Measurements from ENCODE around the gene ZNF554.

ZNF554 gene

GRCh38 chr19:2802826-2803225 lies 16.8 kb upstream of the ZNF554 start:
- H3K4me1 ChIP-seq (ENCODE audit: low read length): no peaks in the 10 kb centered on the region
- H3K27ac ChIP-seq (ENCODE audit: low read length): no peak overlapping the region
- no peaks in the 10 kb centered on the region for H3K27me3 ChIP-seq (ENCODE audit: low read depth, low read length)
- no peaks in the 10 kb centered on the region for H3K9me3 ChIP-seq (ENCODE audit: insufficient read depth, low read length)
- peaks cover 6% of the 10 kb centered on the region for H4K20me1 ChIP-seq (ENCODE audit: insufficient read depth, low read length)
- H3K36me3 ChIP-seq (replicated peaks; ENCODE audit: low read depth, low read length): peaks cover 79% of the 10 kb centered on the region
- peaks cover 22% of the 10 kb centered on the region; the same call in 1 of the 2 replicates for H3K79me2 ChIP-seq (ENCODE audit: low read length)
- no peak overlapping the region for H3K9ac ChIP-seq (ENCODE audit: low read length)
- no peak overlapping the region for H2AFZ ChIP-seq (ENCODE audit: low read depth, low read length)
- H3K4me3 ChIP-seq (ENCODE audit: low read length): no peak overlapping the region
- no peak for TF ChIP-seq CTCF (IDR thresholded peaks at IDR 0.05; ENCODE audit: low read depth, low read length)
- no peak for TF ChIP-seq EZH2phosphoT487 (IDR thresholded peaks at IDR 0.05; ENCODE audit: low read depth)
- no peak overlapping the region for H3K4me2 ChIP-seq (ENCODE audit: low read length)

GRCh38 chr19:2803486-2804155 lies 16.0 kb upstream of the ZNF554 start:
- peaks cover 20% of the 10 kb centered on the region; the same call in 1 of the 2 replicates for H3K79me2 ChIP-seq (ENCODE audit: low read length)
- H4K20me1 ChIP-seq (ENCODE audit: insufficient read depth, low read length): peaks cover 6% of the 10 kb centered on the region
- H3K36me3 ChIP-seq (replicated peaks; ENCODE audit: low read depth, low read length): peaks cover 81% of the 10 kb centered on the region
- H3K9ac ChIP-seq (ENCODE audit: low read length): no peak overlapping the region
- no peaks in the 10 kb centered on the region for H3K9me3 ChIP-seq (ENCODE audit: insufficient read depth, low read length)
- no peak overlapping the region for H3K4me3 ChIP-seq (ENCODE audit: low read length)
- no peak overlapping the region for H3K4me2 ChIP-seq (ENCODE audit: low read length)
- TF ChIP-seq EZH2phosphoT487 (IDR thresholded peaks at IDR 0.05; ENCODE audit: low read depth) (no peak), CTCF (IDR thresholded peaks at IDR 0.05; ENCODE audit: low read depth, low read length) (no peak)
- H2AFZ ChIP-seq (ENCODE audit: low read depth, low read length): no peak overlapping the region
- no peaks in the 10 kb centered on the region for H3K4me1 ChIP-seq (ENCODE audit: low read length)
- H3K27ac ChIP-seq (ENCODE audit: low read length): no peak overlapping the region
- H3K27me3 ChIP-seq (ENCODE audit: low read depth, low read length): no peaks in the 10 kb centered on the region

- no peaks in the 10 kb centered on the region for H3K27me3 ChIP-seq (ENCODE audit: low read depth, low read length)
- peaks cover 85% of the 10 kb centered on the region for H3K36me3 ChIP-seq (replicated peaks; ENCODE audit: low read depth, low read length)
- H3K4me2 ChIP-seq (ENCODE audit: low read length): no peak overlapping the region
- no peaks in the 10 kb centered on the region for H3K4me1 ChIP-seq (ENCODE audit: low read length)
- H3K4me3 ChIP-seq (ENCODE audit: low read length): no peak overlapping the region
- H2AFZ ChIP-seq (ENCODE audit: low read depth, low read length): no peak overlapping the region
- H3K9me3 ChIP-seq (ENCODE audit: insufficient read depth, low read length): no peaks in the 10 kb centered on the region
- TF ChIP-seq CTCF (IDR thresholded peaks at IDR 0.05; ENCODE audit: low read depth, low read length): no peak
- TF ChIP-seq EZH2phosphoT487 (IDR thresholded peaks at IDR 0.05; ENCODE audit: low read depth): no peak
- H3K27ac ChIP-seq (ENCODE audit: low read length): no peak overlapping the region
- H4K20me1 ChIP-seq (ENCODE audit: insufficient read depth, low read length): peaks cover 6% of the 10 kb centered on the region
- peaks cover 19% of the 10 kb centered on the region; the same call in 1 of the 2 replicates for H3K79me2 ChIP-seq (ENCODE audit: low read length)
- H3K9ac ChIP-seq (ENCODE audit: low read length): no peak overlapping the region
Observed at GRCh38 chr19:2804156-2805004, 15.3 kb upstream of the ZNF554 start.

GRCh38 chr19:2805261-2805900 lies 14.3 kb upstream of the ZNF554 start:
- Histone ChIP-seq H3K9me3 (ENCODE audit: insufficient read depth, low read length) (no peaks in the 10 kb centered on the region), H3K9ac (ENCODE audit: low read length) (no peak overlapping the region), H3K4me3 (ENCODE audit: low read length) (no peak overlapping the region), H4K20me1 (ENCODE audit: insufficient read depth, low read length) (peaks cover 6% of the 10 kb centered on the region), H3K4me2 (ENCODE audit: low read length) (no peak overlapping the region), H3K27ac (ENCODE audit: low read length) (no peak overlapping the region), H3K27me3 (ENCODE audit: low read depth, low read length) (no peaks in the 10 kb centered on the region), H3K79me2 (ENCODE audit: low read length) (peaks cover 19% of the 10 kb centered on the region; the same call in 1 of the 2 replicates), H2AFZ (ENCODE audit: low read depth, low read length) (no peak overlapping the region), H3K36me3 (replicated peaks; ENCODE audit: low read depth, low read length) (peaks cover 85% of the 10 kb centered on the region), H3K4me1 (ENCODE audit: low read length) (no peaks in the 10 kb centered on the region)
- TF ChIP-seq EZH2phosphoT487 (IDR thresholded peaks at IDR 0.05; ENCODE audit: low read depth) (no peak), CTCF (IDR thresholded peaks at IDR 0.05; ENCODE audit: low read depth, low read length) (no peak)
